HepG2 (cell line): Measurements from ENCODE around the gene DDAH2. TPM values are rescaled to one million over a fixed set of nuclear protein-coding genes. Genes with fewer than 3 reads are reported as not detected.

Experiments used
- CC2D1A ChIP-seq: sonication (generic); formaldehyde crosslinking; IDR thresholded peaks from 2 replicates; pipeline ENCODE4 v1.8.1; 2023; ENCODE audit warnings: mild to moderate bottlenecking, missing genetic modification reagents
- CREB1 ChIP-seq, 2 experiments: fragments of 450-650 bp in 1 of 2; IDR thresholded peaks; 2 replicates each; pipeline ENCODE4 v1.6.1; 2016 to 2017; ENCODE audit warnings: control low read depth in 1 of 2, mild to moderate bottlenecking in 1 of 2, missing compliant biosample characterization in 1 of 2, missing genetic modification characterization in 1 of 2
- CTCF ChIP-seq: sonication (generic); formaldehyde crosslinking; IDR thresholded peaks from 2 replicates; pipeline ENCODE4 v1.5.0; 2020; ENCODE audit warnings: mild to moderate bottlenecking, missing genetic modification reagents, moderate library complexity
- GMEB2 ChIP-seq: IDR thresholded peaks from 2 replicates; pipeline ENCODE4 v1.6.1; 2016; ENCODE audit warnings: missing biosample characterization, missing genetic modification reagents, low read depth
- HOXA5 ChIP-seq: sonication (generic); formaldehyde crosslinking; IDR thresholded peaks from 2 replicates; pipeline ENCODE4 v1.4.0; 2020; ENCODE audit warnings: missing genetic modification reagents
- KDM5B ChIP-seq: sonication (generic); formaldehyde crosslinking; IDR thresholded peaks from 2 replicates; pipeline ENCODE4 v1.4.0; 2020; ENCODE audit warnings: missing genetic modification reagents, mild to moderate bottlenecking, borderline replicate concordance
- MNT ChIP-seq: fragments of 450-650 bp; IDR thresholded peaks from 2 replicates; pipeline ENCODE4 v1.6.1; 2016
- RFXANK ChIP-seq: IDR thresholded peaks from 2 replicates; pipeline ENCODE4 v1.6.1; 2016
- SALL1 ChIP-seq: sonication (generic); formaldehyde crosslinking; IDR thresholded peaks from 2 replicates; pipeline ENCODE4 v1.8.0; 2022; ENCODE audit warnings: mild to moderate bottlenecking, missing genetic modification reagents
- SIX4 ChIP-seq: sonication (generic); formaldehyde crosslinking; IDR thresholded peaks from 2 replicates; pipeline ENCODE4 v1.4.0; 2020; ENCODE audit warnings: missing genetic modification reagents
- SP1 ChIP-seq, 2 experiments: fragments of 450-650 bp in 1 of 2; sonication (generic) in 1 of 2; formaldehyde crosslinking in 1 of 2; IDR thresholded peaks; 2 replicates each; pipeline versions ENCODE4 v1.4.0 to v1.6.1; 2016 to 2020; ENCODE audit warnings: missing genetic modification reagents in 1 of 2
- TAF1 ChIP-seq: sonication (generic); formaldehyde crosslinking; IDR thresholded peaks from 2 replicates; pipeline ENCODE4 v1.4.0; 2020; ENCODE audit warnings: missing genetic modification reagents
- TBX3 ChIP-seq: fragments of 450-650 bp; IDR thresholded peaks from 2 replicates; pipeline ENCODE4 v1.6.1; 2017; ENCODE audit warnings: antibody characterized with exemption, mild to moderate bottlenecking, inconsistent platforms, borderline replicate concordance
- TCF7L2 ChIP-seq: IDR thresholded peaks from 2 replicates; pipeline ENCODE4 v1.6.1; 2011; ENCODE audit warnings: mild to moderate bottlenecking, low read depth, low read length, moderate library complexity
- USF2 ChIP-seq, 2 experiments: sonication (generic) in 1 of 2; formaldehyde crosslinking in 1 of 2; IDR thresholded peaks; 2 replicates each; pipeline versions ENCODE4 v1.5.1 to v1.6.1; 2011 to 2020; ENCODE audit warnings: borderline replicate concordance in 1 of 2, low read depth in 1 of 2, low read length in 1 of 2, mild to moderate bottlenecking in 1 of 2, missing genetic modification reagents in 1 of 2, moderate library complexity in 1 of 2
- ZFP91 ChIP-seq: sonication (generic); formaldehyde crosslinking; IDR thresholded peaks from 2 replicates; pipeline ENCODE4 v1.9.0; 2022; ENCODE audit warnings: missing genetic modification reagents, mild to moderate bottlenecking, borderline replicate concordance
- ZNF414 ChIP-seq: sonication (generic); formaldehyde crosslinking; IDR thresholded peaks from 2 replicates; pipeline ENCODE4 v1.5.0; 2020; ENCODE audit warnings: missing genetic modification reagents
- polyA plus RNA-seq, 8 experiments: library from polyadenylated mRNA; depleted of rRNA in 3 of 8; stranded (reverse) in 7 of 8; unstranded in 1 of 8; fragments of >200 nt; fragmentation: Illumina TruSeq in 4 of 8; extraction: Trizol in 4 of 8; gene quantifications; 2 replicates each; pipeline versions ENCODE4 v1.2.1 to v1.2.3, GENCODE V29; 2011 to 2016; ENCODE audit warnings: low read depth in 4 of 8, missing spikeins in 1 of 8, mixed read lengths in 1 of 8; ENCODE audit not compliant: insufficient read depth in 1 of 8
- total RNA-seq, 5 experiments: library from RNA; depleted of rRNA; stranded (reverse); fragments of >200 nt; fragmentation: Illumina TruSeq; extraction: Trizol; gene quantifications; 2 replicates each; pipeline ENCODE4 v1.2.3, GENCODE V29; 2016; ENCODE audit warnings: low read depth in 1 of 5

DDAH2 gene
- total and polyA plus RNA-seq, 2 of the 13 experiments (the other 11 are each of a cell fraction or from before 2014, with no cell fraction given): 16.4 to 21.1 TPM

- no peak for TF ChIP-seq MNT
- TF ChIP-seq ZFP91: peak; percentile 78; the same call in 1 of the 2 replicates
- TF ChIP-seq KDM5B (CRISPR knock-in tag): peak; percentile 63
- TF ChIP-seq HOXA5 (CRISPR knock-in tag): no peak
- peak; percentile 69 for TF ChIP-seq TAF1
- 0 out of 2 replicates have a peak, but pooled peaks have one; percentile 14 for TF ChIP-seq CC2D1A (CRISPR knock-in tag)
- no peak for TF ChIP-seq GMEB2 (CRISPR knock-in tag)
- TF ChIP-seq SP1 (IDR thresholded peaks at IDR 0.05): no peak
- TF ChIP-seq SP1 (CRISPR knock-in tag; IDR thresholded peaks at IDR 0.05): peak; percentile 49; the same call in 1 of the 2 replicates
- TF ChIP-seq USF2 (IDR thresholded peaks at IDR 0.05; ENCODE audit: low read depth, low read length): no peak
- no peak for TF ChIP-seq USF2 (CRISPR knock-in tag; IDR thresholded peaks at IDR 0.05; ENCODE audit: borderline replicate concordance)
- peak; percentile 45 for TF ChIP-seq CTCF (CRISPR knock-in tag)
- peak; percentile 30; the same call in 1 of the 2 replicates for TF ChIP-seq RFXANK
- no peak for TF ChIP-seq TCF7L2
- TF ChIP-seq SIX4: no peak
- TF ChIP-seq SALL1: peak; percentile 86
- TF ChIP-seq TBX3: no peak
- peak; percentile 33; the same call in 1 of the 2 replicates for TF ChIP-seq CREB1 (IDR thresholded peaks at IDR 0.05)
- no peak for TF ChIP-seq CREB1 (CRISPR knock-in tag; IDR thresholded peaks at IDR 0.05)
- TF ChIP-seq ZNF414: no peak
These were observed 37.1 kb upstream of the DDAH2 start (continued) for GRCh38 chr6:31765910-31766794.
